Ovary (tissue), 3 donors: ENCODE results near the gene TEDDM1.

Experiments
- CTCF ChIP-seq, 3 donors: fragments of 450-650 bp in 2 of 3; fragments of 200-600 bp in 1 of 3; IDR thresholded peaks; one replicate each; pipeline versions ENCODE4 v1.5.1 to v1.8.0; 2016 to 2022; ENCODE audit warnings: antibody characterized with exemption in 3 of 3, mild to moderate bottlenecking in 1 of 3
- EP300 ChIP-seq: sonication (generic); formaldehyde crosslinking; IDR thresholded peaks from one replicate; pipeline ENCODE4 v1.6.1; 2017; ENCODE audit warnings: antibody characterized with exemption
- donor health status: DM: no; HTN: no; CAD: no.

- no peak for TF ChIP-seq CTCF (IDR thresholded peaks at IDR 0.05)
- TF ChIP-seq EP300, result no peak
Measured at GRCh38 chr1:182446033-182446669, 45.7 kb upstream of the TEDDM1 start.
